ENCODE results near the gene FDPS.

The FDPS gene

DNA sequence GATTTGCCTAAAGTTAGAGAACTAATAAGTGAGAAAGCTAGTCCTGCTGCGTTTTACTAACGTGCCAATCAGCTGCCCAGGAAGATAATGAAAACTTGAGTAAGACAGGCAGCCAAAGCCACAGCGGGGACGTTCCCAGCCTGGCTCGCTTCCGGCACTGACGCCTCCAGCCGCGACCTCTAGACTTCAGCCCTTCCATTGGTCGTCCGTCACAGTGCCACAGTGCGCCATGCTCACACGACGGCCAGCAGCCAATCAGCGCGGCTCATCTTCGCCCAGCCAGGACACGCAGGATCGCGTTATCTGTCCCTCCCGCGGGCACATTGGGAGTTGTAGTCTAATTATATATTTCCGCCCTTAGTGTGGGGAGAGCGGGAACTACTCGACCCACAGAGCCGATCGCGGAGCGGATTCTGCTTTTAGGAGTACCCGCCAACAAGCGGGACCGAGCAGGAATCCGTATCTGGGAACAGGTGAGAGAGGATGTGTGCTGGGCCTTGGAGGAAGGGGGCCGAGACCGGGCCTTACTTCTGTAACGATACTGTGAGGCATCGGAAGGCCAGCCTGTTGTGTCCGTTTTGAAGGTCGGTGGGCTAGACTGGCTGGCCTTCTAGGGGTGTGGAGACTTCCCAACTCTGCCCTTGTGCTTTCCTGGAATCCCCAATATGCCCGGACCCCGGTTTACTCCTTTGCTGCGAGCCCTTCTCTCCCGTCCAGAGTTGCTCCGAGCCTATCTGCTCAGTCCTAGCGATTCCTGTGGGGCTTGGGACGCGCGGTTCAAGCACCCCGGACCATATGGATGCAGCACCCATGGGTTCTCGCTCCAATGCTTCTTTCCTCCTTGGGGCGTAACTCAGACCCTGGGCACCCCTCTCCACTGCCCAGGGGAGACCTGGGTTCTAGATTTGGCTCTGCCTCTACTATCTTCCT, at the start of gene FDPS (continued):
- TF ChIP-seq, protein P1, sequence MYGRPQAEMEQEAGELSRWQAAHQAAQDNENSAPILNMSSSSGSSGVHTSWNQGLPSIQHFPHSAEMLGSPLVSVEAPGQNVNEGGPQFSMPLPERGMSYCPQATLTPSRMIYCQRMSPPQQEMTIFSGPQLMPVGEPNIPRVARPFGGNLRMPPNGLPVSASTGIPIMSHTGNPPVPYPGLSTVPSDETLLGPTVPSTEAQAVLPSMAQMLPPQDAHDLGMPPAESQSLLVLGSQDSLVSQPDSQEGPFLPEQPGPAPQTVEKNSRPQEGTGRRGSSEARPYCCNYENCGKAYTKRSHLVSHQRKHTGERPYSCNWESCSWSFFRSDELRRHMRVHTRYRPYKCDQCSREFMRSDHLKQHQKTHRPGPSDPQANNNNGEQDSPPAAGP (tag by site-specific recombination; IDR thresholded peaks at IDR 0.05): no peak; the same call in 1 of the 2 replicates
- TF ChIP-seq ZBTB17 (tag by site-specific recombination; IDR thresholded peaks at IDR 0.05) (peak; percentile 100), ZNF37A (tag by site-specific recombination; IDR thresholded peaks at IDR 0.05) (no peak), KLF1 (tag by site-specific recombination; IDR thresholded peaks at IDR 0.05) (no peak; the same call in 1 of the 2 replicates), WT1 (tag by site-specific recombination; IDR thresholded peaks at IDR 0.05) (0 out of 2 replicates have a peak, but pooled peaks have one; percentile 11), HOXD13 (CRISPR knock-in tag; IDR thresholded peaks at IDR 0.05; ENCODE audit: borderline replicate concordance) (no peak), GLIS1 (tag by site-specific recombination; IDR thresholded peaks at IDR 0.05) (no peak), ZNF132 (tag by site-specific recombination; IDR thresholded peaks at IDR 0.05; ENCODE audit: borderline replicate concordance) (no peak), KLF16 (tag by site-specific recombination; IDR thresholded peaks at IDR 0.05) (no peak), ZNF423 (tag by site-specific recombination; IDR thresholded peaks at IDR 0.05) (peak; percentile 60; the same call in 1 of the 2 replicates), ZNF23 (tag by site-specific recombination; IDR thresholded peaks at IDR 0.05; ENCODE audit: borderline replicate concordance) (no peak), TRIM28 (IDR thresholded peaks at IDR 0.05; ENCODE audit: borderline replicate concordance, low read length) (peak; percentile 69; the same call in 1 of the 2 replicates), ZNF302 (tag by site-specific recombination; IDR thresholded peaks at IDR 0.05; ENCODE audit: low read depth) (no peak), HOXC10 (CRISPR knock-in tag; IDR thresholded peaks at IDR 0.05) (no peak), MZF1 (tag by site-specific recombination; IDR thresholded peaks at IDR 0.05; ENCODE audit: borderline replicate concordance) (no peak), ZXDB (tag by site-specific recombination; IDR thresholded peaks at IDR 0.05) (0 out of 2 replicates have a peak, but pooled peaks have one; percentile 54), ZNF140 (tag by site-specific recombination; IDR thresholded peaks at IDR 0.05) (no peak), SCRT2 (tag by site-specific recombination; IDR thresholded peaks at IDR 0.05) (peak; percentile 72), ZNF560 (tag by site-specific recombination; IDR thresholded peaks at IDR 0.05; ENCODE audit: borderline replicate concordance) (no peak)
- TF ChIP-seq, protein P2, sequence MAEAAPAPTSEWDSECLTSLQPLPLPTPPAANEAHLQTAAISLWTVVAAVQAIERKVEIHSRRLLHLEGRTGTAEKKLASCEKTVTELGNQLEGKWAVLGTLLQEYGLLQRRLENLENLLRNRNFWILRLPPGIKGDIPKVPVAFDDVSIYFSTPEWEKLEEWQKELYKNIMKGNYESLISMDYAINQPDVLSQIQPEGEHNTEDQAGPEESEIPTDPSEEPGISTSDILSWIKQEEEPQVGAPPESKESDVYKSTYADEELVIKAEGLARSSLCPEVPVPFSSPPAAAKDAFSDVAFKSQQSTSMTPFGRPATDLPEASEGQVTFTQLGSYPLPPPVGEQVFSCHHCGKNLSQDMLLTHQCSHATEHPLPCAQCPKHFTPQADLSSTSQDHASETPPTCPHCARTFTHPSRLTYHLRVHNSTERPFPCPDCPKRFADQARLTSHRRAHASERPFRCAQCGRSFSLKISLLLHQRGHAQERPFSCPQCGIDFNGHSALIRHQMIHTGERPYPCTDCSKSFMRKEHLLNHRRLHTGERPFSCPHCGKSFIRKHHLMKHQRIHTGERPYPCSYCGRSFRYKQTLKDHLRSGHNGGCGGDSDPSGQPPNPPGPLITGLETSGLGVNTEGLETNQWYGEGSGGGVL (tag by site-specific recombination; IDR thresholded peaks at IDR 0.05): no peak
- TF ChIP-seq, protein P3, sequence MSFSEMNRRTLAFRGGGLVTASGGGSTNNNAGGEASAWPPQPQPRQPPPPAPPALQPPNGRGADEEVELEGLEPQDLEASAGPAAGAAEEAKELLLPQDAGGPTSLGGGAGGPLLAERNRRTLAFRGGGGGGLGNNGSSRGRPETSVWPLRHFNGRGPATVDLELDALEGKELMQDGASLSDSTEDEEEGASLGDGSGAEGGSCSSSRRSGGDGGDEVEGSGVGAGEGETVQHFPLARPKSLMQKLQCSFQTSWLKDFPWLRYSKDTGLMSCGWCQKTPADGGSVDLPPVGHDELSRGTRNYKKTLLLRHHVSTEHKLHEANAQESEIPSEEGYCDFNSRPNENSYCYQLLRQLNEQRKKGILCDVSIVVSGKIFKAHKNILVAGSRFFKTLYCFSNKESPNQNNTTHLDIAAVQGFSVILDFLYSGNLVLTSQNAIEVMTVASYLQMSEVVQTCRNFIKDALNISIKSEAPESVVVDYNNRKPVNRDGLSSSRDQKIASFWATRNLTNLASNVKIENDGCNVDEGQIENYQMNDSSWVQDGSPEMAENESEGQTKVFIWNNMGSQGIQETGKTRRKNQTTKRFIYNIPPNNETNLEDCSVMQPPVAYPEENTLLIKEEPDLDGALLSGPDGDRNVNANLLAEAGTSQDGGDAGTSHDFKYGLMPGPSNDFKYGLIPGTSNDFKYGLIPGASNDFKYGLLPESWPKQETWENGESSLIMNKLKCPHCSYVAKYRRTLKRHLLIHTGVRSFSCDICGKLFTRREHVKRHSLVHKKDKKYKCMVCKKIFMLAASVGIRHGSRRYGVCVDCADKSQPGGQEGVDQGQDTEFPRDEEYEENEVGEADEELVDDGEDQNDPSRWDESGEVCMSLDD (tag by site-specific recombination; IDR thresholded peaks at IDR 0.05): 0 out of 2 replicates have a peak, but pooled peaks have one; percentile 57
- TF ChIP-seq, protein P4, sequence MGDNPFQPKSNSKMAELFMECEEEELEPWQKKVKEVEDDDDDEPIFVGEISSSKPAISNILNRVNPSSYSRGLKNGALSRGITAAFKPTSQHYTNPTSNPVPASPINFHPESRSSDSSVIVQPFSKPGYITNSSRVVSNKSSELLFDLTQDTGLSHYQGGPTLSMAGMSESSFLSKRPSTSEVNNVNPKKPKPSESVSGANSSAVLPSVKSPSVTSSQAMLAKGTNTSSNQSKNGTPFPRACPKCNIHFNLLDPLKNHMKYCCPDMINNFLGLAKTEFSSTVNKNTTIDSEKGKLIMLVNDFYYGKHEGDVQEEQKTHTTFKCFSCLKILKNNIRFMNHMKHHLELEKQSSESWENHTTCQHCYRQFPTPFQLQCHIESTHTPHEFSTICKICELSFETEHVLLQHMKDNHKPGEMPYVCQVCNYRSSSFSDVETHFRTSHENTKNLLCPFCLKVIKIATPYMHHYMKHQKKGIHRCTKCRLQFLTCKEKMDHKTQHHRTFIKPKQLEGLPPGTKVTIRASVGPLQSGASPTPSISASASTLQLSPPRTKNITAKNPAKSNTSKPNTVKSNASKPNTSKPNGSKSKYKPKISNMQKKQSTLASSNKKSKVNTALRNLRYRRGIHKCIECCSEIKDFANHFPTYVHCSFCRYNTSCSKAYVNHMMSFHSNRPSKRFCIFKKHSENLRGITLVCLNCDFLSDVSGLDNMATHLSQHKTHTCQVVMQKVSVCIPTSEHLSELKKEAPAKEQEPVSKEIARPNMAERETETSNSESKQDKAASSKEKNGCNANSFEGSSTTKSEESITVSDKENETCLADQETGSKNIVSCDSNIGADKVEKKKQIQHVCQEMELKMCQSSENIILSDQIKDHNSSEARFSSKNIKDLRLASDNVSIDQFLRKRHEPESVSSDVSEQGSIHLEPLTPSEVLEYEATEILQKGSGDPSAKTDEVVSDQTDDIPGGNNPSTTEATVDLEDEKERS (tag by site-specific recombination; IDR thresholded peaks at IDR 0.05): no peak
- TF ChIP-seq, protein P5, sequence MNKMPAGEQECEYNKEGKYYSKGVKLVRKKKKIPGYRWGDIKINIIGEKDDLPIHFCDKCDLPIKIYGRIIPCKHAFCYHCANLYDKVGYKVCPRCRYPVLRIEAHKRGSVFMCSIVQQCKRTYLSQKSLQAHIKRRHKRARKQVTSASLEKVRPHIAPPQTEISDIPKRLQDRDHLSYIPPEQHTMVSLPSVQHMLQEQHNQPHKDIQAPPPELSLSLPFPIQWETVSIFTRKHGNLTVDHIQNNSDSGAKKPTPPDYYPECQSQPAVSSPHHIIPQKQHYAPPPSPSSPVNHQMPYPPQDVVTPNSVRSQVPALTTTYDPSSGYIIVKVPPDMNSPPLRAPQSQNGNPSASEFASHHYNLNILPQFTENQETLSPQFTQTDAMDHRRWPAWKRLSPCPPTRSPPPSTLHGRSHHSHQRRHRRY (tag by site-specific recombination; IDR thresholded peaks at IDR 0.05): no peak
- TF ChIP-seq, protein P6, sequence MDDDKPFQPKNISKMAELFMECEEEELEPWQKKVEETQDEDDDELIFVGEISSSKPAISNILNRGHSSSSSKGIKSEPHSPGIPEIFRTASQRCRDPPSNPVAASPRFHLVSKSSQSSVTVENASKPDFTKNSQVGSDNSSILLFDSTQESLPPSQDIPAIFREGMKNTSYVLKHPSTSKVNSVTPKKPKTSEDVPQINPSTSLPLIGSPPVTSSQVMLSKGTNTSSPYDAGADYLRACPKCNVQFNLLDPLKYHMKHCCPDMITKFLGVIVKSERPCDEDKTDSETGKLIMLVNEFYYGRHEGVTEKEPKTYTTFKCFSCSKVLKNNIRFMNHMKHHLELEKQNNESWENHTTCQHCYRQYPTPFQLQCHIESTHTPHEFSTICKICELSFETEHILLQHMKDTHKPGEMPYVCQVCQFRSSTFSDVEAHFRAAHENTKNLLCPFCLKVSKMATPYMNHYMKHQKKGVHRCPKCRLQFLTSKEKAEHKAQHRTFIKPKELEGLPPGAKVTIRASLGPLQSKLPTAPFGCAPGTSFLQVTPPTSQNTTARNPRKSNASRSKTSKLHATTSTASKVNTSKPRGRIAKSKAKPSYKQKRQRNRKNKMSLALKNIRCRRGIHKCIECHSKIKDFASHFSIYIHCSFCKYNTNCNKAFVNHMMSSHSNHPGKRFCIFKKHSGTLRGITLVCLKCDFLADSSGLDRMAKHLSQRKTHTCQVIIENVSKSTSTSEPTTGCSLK (tag by site-specific recombination; IDR thresholded peaks at IDR 0.05): no peak
- TF ChIP-seq, protein P7, sequence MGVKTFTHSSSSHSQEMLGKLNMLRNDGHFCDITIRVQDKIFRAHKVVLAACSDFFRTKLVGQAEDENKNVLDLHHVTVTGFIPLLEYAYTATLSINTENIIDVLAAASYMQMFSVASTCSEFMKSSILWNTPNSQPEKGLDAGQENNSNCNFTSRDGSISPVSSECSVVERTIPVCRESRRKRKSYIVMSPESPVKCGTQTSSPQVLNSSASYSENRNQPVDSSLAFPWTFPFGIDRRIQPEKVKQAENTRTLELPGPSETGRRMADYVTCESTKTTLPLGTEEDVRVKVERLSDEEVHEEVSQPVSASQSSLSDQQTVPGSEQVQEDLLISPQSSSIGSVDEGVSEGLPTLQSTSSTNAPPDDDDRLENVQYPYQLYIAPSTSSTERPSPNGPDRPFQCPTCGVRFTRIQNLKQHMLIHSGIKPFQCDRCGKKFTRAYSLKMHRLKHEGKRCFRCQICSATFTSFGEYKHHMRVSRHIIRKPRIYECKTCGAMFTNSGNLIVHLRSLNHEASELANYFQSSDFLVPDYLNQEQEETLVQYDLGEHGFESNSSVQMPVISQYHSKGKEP (tag by site-specific recombination; IDR thresholded peaks at IDR 0.05): no peak

Data from HEK293 (cell line).